ENCODE measurements around the gene LRP1B.

Gene LRP1B

DNA sequence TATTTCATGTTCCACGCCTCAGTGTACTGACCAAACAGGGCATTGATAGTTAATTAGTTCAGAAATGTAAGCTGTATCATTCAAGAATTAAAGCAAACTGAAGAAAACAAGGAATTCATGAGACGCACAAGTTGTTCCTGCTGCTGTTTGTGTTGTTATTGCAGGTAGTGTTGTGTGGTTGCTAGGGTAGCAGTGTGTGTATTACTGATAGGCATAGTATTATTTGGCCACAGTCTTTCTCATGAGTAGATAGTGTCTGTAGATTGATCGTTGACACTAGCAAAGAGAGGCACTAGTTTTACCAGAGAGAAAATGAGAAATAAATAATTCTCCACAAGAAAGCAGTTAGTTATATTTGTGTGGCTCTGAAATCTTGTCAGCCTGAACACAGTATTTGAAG, 548.6 kb downstream of the LRP1B start:
- no peak for DNase-seq (ENCODE audit: low read depth)

GRCh38 chr2:141579071-141579470, 551.7 kb downstream of the LRP1B start:
- no peak for DNase-seq (ENCODE audit: low read depth)

GRCh38 chr2:141570474-141571131, 560.2 kb downstream of the LRP1B start:
- DNase-seq (ENCODE audit: low read depth), result no peak

DNA sequence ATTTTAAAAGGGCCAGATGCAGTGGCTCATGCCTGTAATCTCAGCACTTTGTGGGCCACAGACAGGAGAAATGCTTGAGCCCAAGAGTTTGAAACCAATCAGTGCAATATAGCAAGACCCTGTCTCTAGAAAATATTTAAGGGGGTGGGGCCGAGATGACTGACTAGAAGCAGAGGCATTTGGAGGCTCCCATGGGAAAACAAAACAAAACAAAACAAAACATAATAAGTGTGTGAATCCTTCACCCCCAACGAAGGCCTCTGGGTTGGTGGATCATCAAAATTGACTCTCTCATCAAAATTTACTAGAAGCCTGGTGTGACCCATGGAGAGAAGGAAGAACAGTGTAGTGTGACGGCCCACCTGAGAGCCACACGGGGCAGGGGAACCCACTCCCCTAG, 560.9 kb downstream of the LRP1B start:
- no peak for DNase-seq (ENCODE audit: low read depth)

DNA sequence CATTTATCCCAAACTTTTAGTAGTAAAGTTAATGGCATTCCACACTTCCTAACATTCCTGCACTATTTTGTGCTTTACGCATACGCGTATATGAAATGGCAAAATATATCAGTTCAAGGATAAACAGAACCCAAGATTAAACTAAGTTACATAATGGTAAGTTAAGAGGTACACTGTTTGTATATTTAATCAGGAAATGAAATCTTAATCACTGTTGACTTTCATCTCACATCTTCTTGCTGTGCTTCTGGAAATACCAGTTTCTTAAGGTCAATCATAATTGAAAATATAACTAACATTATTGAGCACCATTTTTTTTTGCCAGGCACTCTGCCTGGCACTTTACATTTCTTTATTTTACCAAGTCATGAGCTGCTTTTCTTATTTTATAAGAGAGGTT, 565.2 kb downstream of the LRP1B start:
- no peak for DNase-seq (ENCODE audit: low read depth)

DNA sequence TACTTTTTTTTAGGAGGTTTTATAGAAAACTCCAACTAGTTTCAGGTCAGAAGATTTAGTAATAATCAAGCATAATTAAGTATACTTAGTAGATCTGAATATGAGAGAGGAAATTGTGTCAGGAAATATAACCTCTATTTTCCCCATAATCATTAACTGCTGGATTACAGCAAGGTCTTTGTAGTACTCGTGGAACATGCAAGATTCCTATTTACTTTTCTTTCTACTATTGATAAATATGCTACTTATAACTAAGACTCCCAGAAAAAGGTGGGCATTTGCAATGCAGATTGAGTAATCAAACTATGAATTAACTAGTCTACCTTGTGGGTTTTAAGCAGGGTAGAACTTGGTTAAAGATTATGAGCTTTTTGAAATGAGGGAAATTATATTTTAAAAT, 570.1 kb downstream of the LRP1B start:
- DNase-seq (ENCODE audit: low read depth), result no peak

DNA sequence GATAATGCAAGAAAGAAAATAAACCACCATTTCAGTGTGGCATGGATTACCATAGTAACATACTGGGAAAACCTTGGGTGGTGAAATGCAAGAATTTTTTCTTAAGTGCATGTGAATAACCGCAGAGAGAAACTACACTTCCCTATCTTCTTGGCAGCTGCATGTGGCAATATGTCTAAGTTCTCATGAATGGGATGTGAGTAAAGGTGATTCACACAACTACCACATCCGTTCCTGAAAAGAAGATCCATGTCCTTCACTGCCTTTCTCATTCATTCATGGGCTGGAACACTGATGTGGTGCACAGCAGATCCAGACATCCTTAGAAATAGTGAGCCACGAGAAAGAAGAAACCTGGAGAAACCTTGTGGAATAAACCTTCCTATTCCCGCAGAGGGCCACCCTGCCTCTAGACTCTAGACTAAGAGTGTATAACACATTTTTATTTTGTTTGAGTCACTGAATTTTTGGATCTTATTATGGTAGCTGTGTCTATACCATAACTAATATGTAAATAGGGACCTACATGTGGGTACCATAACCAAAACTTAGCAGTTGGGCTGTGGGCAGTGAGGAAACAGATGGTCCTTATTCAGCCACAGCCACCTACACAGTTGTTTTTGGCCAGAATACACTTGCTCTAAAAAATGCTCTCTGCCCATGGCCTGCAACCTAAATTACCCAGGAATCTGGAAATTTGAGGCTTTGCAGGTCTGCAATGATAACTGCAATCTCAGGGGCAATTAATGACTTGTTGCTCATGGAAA, 573.3 kb downstream of the LRP1B start:
- DNase-seq (ENCODE audit: low read depth), result peak; percentile 21

DNA sequence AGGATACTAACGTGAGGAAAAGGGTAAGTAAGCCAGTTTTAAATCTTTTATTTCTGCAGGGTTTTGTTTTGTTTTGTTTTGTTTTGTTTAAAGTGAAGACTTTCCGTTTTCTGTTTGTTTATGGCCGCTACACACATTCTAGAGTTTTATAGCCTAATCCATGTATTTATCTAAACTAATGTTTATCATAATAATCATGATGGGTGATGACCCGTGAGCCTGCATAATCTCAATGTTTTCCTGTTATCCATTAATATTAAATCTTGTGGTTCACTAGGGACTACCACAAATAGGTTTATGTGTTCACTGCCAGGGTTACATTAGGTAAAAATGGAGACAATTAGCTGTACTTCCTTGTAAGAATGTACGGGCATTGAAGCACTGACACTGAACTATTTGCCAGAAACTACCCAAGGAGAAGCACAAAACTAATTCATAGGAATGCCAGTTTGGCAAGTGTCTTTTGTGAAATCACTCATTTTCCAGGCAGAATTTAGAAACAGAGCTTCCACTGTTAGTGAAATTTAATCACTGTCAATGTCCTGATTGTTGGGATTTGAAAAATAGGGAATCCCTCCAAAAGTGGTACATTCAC, 574.8 kb downstream of the LRP1B start:
- no peak for DNase-seq (ENCODE audit: low read depth)

DNA sequence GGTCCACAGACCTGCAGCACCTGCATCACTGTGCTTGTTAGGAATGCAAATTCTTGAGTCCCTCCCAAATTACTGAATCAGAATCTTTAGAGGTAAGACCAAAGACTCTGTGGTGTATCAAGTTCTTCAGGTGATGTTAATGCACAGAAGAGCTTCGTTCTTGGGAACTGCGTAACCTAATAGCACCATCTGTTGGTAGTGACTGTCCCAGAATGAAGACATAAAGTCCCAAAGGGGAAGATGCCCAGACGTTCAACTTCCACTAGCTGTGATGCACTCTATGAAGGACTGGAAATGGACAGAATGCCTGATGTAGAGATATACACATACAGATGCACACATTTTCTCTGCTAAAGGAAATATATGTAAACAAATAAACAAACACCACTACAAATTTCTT, 576.0 kb downstream of the LRP1B start:
- no peak for DNase-seq (ENCODE audit: low read depth)

- DNase-seq (ENCODE audit: low read depth), result no peak
These were observed 596.0 kb downstream of the LRP1B start for GRCh38 chr2:141534666-141535362.

- DNase-seq (ENCODE audit: low read depth), result no peak
These were observed 601.2 kb downstream of the LRP1B start for GRCh38 chr2:141529659-141530058.

DNA sequence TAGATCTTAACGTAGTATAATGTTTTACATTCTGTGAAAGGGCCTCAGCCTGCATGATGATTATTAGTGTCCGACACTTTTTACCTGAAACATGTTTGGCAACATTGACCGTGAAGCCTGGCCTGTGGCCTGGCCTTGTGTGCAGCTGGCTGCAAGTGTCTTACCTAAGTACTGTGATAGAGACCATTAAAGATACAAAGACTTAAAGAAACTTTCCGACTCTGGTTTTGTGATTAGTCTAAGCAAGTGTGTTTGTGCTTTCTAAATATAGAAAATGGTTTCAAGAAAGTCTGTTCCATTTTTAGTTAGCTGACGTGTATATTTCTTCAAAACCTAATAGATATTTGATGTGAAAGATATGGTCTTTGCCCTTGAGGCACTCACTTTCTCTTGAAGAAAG, 601.8 kb downstream of the LRP1B start:
- no peak for DNase-seq (ENCODE audit: low read depth)

GRCh38 chr2:141526760-141527159, 604.1 kb downstream of the LRP1B start:
- no peak for DNase-seq (ENCODE audit: low read depth)

- no peak for DNase-seq (ENCODE audit: low read depth)
These were observed 606.0 kb downstream of the LRP1B start for GRCh38 chr2:141524777-141525176.

DNA sequence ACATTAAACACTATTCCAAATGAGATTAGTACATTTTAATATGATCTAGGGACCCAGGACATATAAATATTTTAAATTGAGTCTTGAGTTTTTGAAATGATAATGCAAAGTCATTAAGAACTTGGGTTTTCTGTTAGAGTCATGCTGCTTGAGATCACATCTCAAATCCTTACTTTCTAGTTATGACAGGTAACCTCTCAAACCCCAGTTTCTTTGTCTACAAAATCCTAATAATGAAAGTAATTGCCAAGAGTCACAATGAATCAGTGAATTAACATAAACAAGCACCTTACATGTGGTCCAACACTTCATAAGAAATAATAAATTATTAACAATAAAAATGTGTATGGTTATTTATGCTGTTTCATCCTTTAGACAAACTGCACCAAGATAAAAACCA, 607.6 kb downstream of the LRP1B start:
- DNase-seq (ENCODE audit: low read depth), result no peak

DNA sequence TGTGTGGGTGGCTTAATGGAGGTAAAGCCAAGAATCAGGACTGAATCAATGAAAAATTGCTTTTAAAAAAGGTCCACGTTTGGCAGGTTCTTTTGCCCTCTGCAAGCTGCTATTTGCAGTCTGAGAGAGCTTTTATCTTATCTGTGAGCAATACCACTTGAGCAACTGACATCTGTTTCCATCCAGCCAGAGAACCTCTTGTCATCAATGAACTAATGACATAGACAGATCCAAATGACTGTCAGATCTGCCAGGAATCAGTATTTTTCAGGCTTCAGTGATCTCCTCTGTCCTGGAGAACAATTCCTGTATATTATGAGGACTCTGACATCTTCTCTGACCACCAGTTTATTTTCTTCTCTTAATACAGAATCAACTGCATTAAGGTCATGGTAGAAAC, 608.1 kb downstream of the LRP1B start:
- DNase-seq (ENCODE audit: low read depth), result no peak

DNA sequence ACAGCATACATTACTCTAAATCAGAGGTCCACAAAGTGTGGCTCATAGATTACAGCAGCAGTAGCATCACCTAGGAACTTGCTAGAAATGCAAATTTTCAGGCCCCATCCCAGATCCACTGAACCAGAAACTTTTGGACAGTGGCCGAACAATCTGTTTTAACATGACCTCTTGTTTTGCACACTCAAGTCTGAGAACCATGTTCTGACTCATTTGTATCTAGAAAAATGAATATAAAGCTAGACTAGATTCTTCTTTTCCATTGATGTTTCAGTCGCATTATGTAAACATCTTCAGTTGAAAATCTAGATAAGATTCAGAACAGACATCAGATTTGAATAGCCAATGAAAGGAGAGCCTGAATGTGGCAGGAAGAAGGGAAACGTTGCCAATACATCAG, 608.8 kb downstream of the LRP1B start:
- no peak for DNase-seq (ENCODE audit: low read depth)

GRCh38 chr2:141519906-141520305, 610.9 kb downstream of the LRP1B start:
- no peak for DNase-seq (ENCODE audit: low read depth)

- no peak for DNase-seq (ENCODE audit: low read depth)
These were observed 612.9 kb downstream of the LRP1B start for GRCh38 chr2:141517852-141518421.

DNA sequence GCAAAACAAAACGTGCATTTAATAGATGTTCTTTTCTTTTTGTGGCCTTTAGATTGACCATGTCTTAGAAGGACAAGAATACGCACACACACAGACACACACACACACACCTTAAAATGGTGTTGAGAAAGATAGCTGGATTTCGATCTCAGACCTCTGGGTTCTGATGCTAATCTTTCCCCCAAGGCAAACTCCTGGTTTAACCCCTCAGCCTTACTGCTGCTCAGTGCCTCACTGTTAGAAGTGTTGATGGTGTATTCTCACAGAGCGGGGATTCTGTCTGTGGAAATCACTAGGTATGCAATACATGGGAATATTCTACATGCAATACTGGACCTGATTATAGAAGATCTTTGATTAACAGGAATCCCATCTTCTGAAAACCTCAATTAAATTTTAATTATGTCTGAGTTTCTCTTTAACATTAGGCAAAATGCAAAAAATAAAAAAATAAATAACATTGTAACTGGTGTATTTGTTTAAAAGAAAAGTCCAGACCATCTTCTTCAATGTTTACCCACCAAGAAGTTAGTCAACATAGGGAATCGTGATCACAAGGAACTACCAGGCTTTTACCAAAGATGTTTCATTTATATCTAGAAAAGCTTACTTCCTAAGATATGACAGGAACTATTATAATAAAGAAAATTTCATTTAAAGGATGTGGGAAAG, 613.5 kb downstream of the LRP1B start:
- DNase-seq (ENCODE audit: low read depth), result no peak

DNA sequence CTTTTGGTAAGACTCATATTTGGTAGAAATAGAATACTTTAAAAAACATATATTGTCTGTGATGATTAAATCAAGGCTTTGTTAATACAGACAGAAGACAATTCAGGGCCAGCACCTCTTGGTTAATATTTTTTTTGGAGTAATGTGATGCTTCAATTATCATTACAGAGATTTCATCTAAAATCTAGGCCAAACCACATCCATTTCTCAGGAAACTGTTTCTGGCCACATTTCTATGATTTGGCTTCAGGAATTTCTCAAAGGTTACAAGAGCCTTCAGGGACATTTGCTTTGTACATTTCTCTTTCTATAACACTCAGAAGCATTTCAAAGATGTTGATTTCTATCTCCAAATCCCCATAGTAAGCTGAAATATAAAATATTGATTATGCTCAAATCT, 614.9 kb downstream of the LRP1B start:
- DNase-seq (ENCODE audit: low read depth), result no peak

GRCh38 chr2:141513853-141514252, 617.0 kb downstream of the LRP1B start:
- DNase-seq (ENCODE audit: low read depth), result no peak

All from GM04503 (cell line).